GOT3 (cell line): Measurements from ENCODE around the gene FARS2.

Source experiments
- DNase-seq: peaks from one replicate; lab custom pipeline; 2025; ENCODE audit warnings: mixed read lengths; lab: John Stamatoyannopoulos, UW

Gene FARS2

GRCh38 chr6:5509106-5509505, 247.8 kb downstream of the FARS2 start:
- DNase-seq: no peak

- no peak for DNase-seq
These were observed 249.2 kb downstream of the FARS2 start for GRCh38 chr6:5510331-5511133.

- DNase-seq: no peak
These were observed 250.6 kb downstream of the FARS2 start for GRCh38 chr6:5511954-5512353.

- DNase-seq: no peak
These were observed 251.1 kb downstream of the FARS2 start for GRCh38 chr6:5512422-5512821.

- no peak for DNase-seq
These were observed 252.1 kb downstream of the FARS2 start for GRCh38 chr6:5513408-5513807.

GRCh38 chr6:5514353-5514752, 253.0 kb downstream of the FARS2 start:
- no peak for DNase-seq

GRCh38 chr6:5515200-5515599, 253.9 kb downstream of the FARS2 start:
- DNase-seq: no peak

- no peak for DNase-seq
These were observed 254.7 kb downstream of the FARS2 start for GRCh38 chr6:5516036-5516435.

- no peak for DNase-seq
These were observed 256.5 kb downstream of the FARS2 start for GRCh38 chr6:5517796-5518195.

GRCh38 chr6:5518936-5519491, 257.7 kb downstream of the FARS2 start:
- DNase-seq: no peak

- no peak for DNase-seq
These were observed 259.5 kb downstream of the FARS2 start for GRCh38 chr6:5520796-5521195.

- DNase-seq: no peak
These were observed 260.0 kb downstream of the FARS2 start for GRCh38 chr6:5521322-5521721.

GRCh38 chr6:5522147-5522546, 260.8 kb downstream of the FARS2 start:
- DNase-seq: no peak

- no peak for DNase-seq
These were observed 262.8 kb downstream of the FARS2 start for GRCh38 chr6:5524110-5524509.

GRCh38 chr6:5525209-5525608, 263.9 kb downstream of the FARS2 start:
- DNase-seq: no peak

GRCh38 chr6:5529015-5529414, 267.7 kb downstream of the FARS2 start:
- no peak for DNase-seq

GRCh38 chr6:5529733-5530132, 268.4 kb downstream of the FARS2 start:
- no peak for DNase-seq

GRCh38 chr6:5531161-5531560, 269.8 kb downstream of the FARS2 start:
- no peak for DNase-seq

- DNase-seq: no peak
These were observed 270.6 kb downstream of the FARS2 start for GRCh38 chr6:5531853-5532375.

- DNase-seq: no peak
These were observed 271.6 kb downstream of the FARS2 start for GRCh38 chr6:5532941-5533340.

GRCh38 chr6:5534643-5535042, 273.3 kb downstream of the FARS2 start:
- no peak for DNase-seq

- DNase-seq: no peak
These were observed 275.3 kb downstream of the FARS2 start for GRCh38 chr6:5536644-5537043.

- no peak for DNase-seq
These were observed 275.8 kb downstream of the FARS2 start for GRCh38 chr6:5537132-5537531.

GRCh38 chr6:5537967-5538366, 276.7 kb downstream of the FARS2 start:
- no peak for DNase-seq
